Subcutaneous adipose tissue (tissue), 4 donors: ENCODE measurements around the gene TXLNA. TPM values are rescaled to one million over a fixed set of nuclear protein-coding genes. Genes with fewer than 3 reads are reported as not detected.

Experiments used
- total RNA-seq, 4 donors: library from RNA; depleted of rRNA; stranded (reverse); fragments of >200 nt; gene quantifications; one replicate each; pipeline ENCODE4 v1.1.0, GENCODE V29; 2016
- TF ChIP-seq, protein P1 (sequence below): fragments of 450-650 bp; IDR thresholded peaks from one replicate; pipeline ENCODE4 v1.5.1; 2016; ENCODE audit warnings: low read depth, mild to moderate bottlenecking, control low read depth, antibody characterized with exemption, moderate library complexity

Gene TXLNA
- total RNA-seq, 4 donors from 2014 or later, result 28.4 to 40.5 (median 36.9) TPM

DNA sequence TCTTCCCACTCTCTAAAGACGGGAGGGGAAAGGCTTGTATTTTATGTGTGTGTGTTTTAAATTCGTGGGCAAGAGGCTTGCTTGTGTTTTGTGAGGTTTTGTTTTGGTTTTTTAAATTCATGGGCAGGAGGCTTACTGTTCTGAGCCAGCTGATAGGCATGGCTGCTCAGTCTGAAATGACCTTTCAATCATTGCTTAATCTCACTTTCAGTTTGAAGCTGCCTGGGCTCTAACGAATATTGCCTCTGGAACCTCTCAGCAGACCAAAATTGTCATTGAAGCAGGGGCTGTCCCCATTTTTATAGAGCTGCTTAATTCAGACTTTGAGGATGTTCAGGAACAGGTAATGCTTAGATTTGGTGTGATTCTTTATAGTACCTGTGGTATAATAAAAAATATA, 20.3 kb upstream of the TXLNA start:
- TF ChIP-seq, protein P1, sequence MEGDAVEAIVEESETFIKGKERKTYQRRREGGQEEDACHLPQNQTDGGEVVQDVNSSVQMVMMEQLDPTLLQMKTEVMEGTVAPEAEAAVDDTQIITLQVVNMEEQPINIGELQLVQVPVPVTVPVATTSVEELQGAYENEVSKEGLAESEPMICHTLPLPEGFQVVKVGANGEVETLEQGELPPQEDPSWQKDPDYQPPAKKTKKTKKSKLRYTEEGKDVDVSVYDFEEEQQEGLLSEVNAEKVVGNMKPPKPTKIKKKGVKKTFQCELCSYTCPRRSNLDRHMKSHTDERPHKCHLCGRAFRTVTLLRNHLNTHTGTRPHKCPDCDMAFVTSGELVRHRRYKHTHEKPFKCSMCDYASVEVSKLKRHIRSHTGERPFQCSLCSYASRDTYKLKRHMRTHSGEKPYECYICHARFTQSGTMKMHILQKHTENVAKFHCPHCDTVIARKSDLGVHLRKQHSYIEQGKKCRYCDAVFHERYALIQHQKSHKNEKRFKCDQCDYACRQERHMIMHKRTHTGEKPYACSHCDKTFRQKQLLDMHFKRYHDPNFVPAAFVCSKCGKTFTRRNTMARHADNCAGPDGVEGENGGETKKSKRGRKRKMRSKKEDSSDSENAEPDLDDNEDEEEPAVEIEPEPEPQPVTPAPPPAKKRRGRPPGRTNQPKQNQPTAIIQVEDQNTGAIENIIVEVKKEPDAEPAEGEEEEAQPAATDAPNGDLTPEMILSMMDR, result no peak

DNA sequence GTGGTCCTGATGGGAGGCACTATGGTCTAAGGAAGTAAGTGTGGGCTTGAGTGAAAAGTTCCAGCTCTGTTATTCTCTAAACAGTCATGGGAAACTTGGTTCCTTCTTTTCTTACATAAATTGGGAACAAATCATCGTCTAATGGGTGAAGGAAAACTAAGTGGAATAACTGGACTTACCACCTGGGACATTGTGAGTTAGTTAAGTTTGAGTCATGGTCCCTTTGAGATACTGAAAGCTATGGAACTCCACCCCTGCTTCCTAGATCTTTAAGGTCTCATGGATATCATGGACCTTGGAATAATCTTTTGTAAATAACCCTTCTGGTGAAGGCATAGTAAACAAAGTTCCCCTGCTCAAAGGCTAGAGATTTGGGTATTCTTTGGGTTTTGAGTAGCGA, 16.1 kb upstream of the TXLNA start:
- TF ChIP-seq, protein P1, result no peak

DNA sequence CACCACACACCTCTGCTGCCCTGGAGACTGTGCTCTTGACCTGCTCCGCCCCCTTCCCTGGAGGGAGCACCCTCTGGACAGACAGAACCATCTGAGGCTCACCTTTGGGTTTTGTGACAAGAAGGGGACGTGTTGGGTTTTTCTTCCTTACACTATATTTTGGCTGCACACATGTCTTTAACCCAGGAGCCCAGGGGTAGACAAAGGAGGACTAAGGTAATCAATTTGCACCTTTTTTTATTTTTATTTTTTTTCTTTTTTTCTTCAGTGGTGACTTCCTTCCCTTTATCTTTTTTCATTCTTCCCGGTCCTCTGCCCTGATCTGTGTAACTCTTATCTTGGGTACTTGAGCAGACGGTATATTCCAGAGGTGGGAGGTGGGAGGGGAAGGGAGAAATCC, 8.5 kb upstream of the TXLNA start:
- TF ChIP-seq, protein P1, result no peak

DNA sequence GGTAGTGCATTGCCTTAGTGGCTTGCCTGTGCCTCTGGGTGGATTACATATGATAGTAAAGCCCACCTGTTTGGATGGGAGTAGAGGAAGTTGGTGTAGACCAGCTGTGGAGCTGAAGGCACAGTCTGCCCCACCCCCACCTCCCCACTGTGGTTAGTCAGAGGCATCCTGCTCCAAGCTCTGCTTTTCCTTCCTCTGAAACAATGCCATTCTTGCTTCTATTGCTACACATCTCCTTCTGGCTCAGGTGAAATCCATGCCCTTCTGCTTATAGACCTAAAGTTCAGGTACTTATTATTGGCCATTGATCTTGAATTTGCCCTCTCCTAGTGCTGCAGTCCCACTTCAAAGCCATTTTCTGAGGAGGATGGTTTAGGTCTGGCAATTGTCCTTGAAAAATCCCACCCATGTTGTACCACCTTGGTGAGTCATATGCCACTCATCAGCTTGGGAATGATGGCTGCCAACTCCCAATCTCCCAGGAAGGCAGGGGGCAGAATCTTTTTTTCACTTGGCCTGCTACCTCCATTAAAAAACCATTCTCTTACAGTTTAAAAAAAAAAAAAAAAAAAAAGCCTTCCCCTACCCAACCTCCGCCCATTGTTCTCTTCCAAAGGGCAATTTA, 6.7 kb upstream of the TXLNA start:
- TF ChIP-seq, protein P1, result no peak

DNA sequence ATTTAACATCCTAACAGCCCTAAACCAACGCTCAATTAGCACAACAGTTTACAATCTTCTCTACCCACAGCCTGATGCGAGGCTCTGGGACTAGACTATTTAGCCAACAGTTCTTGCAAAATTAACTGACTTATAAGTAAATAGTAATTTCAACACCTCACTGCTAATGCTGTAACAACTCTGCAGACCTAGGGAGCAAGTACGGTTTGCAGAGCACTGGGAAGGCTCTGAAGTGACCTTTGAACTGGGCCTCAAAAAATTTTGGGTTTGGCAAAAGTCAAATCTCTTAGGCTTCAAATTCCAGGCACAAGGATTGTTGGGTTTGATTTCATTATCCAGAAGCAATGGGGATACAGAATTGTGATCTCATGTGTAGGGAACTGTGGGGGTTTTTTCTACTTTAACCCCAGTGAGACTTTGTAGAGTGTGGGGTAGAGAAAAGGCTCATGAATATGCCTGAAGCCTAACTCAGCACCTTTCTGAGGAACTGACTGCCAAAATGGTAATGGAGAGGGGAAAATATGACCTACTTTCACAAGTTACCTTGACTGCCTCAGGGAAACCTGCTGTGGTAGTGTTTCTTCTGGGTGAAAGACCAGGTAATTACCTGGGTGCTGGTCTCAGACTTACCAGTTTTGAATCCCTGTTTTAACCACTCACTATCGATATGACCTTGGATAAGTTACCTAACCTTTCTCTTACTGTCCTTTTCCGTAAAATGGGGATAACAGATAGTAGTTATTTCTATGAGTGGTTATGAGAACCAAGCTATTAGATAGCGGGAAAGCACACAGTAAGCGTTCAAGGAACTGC, 889 bp upstream of the TXLNA start:
- TF ChIP-seq, protein P1, result no peak

DNA sequence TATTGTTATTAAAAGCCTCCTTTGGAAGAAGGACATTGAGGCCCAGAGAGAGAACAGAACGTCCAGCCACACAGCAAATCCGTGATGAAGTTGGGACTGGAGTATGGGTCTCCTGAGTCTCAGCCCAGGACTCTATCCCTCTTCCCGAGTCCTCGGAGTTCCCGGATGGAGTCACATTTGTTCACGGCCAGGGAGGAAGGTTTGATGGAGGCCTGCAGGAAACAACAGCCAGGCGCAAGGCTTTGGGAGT, 357 bp upstream of the TXLNA start:
- TF ChIP-seq, protein P1, result no peak

DNA sequence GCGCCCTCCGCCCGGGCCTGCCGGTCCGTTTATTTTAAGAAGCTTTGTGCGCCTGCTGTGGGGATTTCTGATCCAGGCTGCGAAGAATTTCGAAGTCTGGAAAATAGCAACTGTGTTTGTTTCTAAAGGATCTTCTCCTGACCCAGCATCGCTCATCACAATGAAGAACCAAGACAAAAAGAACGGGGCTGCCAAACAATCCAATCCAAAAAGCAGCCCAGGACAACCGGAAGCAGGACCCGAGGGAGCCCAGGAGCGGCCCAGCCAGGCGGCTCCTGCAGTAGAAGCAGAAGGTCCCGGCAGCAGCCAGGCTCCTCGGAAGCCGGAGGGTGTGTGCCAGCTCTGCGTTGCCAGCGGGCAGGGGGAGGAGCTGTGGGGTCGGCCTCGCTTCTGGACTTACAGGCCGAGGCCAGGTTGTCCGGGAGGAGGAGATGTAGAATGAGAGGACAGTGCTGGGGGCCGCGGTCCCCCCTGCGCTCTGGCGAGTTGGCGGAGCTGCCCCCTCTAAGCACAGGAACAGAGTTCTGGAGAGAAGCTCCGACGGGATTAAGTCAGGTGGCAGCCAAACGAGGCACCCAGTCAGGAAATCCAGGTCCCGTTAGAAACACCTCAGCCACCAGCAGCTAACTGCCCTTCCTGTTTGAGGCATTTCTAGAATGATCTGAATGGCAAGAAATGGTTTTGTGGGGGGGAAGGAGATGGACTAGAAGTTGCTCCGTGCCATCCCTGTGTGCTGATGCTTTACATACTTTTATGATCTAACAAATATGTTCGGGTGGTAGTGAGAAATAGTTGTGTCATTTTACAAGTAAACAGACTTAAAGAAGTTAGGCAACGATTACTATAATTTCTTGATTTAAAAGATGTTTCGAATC, 948 bp downstream of the TXLNA start:
- TF ChIP-seq, protein P1, result no peak
